Activated CD4-positive, alpha-beta T cell treated with anti-CD3 and anti-CD28 coated beads for 36 hours (primary cell): ENCODE results near the gene FAM174C. TPM values are rescaled to one million over a fixed set of nuclear protein-coding genes. Genes with fewer than 3 reads are reported as not detected.

ENCODE experiments used
- ATAC-seq: fragments of 200-7000 bp; cut with Tn5 transposase; one replicate; pipeline ENCODE4 v1.10.0; 2021; ENCODE audit warnings: mild to moderate bottlenecking, moderate library complexity
- CTCF ChIA-PET: fragments of 350-600 bp; sonication (Branson Sonifier 250); formaldehyde crosslinking; loops from one replicate; lab custom pipeline; 2021; ENCODE audit warnings: antibody characterized with exemption; lab: Charles Lee
- POLR2A ChIA-PET: fragments of 350-600 bp; sonication (Branson Sonifier 250); formaldehyde crosslinking; loops from one replicate; lab custom pipeline; 2021; ENCODE audit warnings: antibody characterized with exemption, inconsistent platforms; lab: Charles Lee
- DNase-seq: peaks from one replicate; pipeline ENCODE4 v3.0.0-alpha.2; 2020
- H3K27ac Mint-ChIP-seq: one replicate; pipeline ENCODE4 v1.8.0; 2021; ENCODE audit warnings: mixed read lengths
- H3K27me3 Mint-ChIP-seq: one replicate; pipeline ENCODE4 v1.8.0; 2021; ENCODE audit warnings: mixed read lengths
- H3K36me3 Mint-ChIP-seq: one replicate; pipeline ENCODE4 v1.8.0; 2021; ENCODE audit warnings: low read depth, mixed read lengths
- H3K4me1 Mint-ChIP-seq: one replicate; pipeline ENCODE4 v1.8.0; 2021; ENCODE audit warnings: mixed read lengths
- H3K4me3 Mint-ChIP-seq: one replicate; pipeline ENCODE4 v1.8.0; 2021; ENCODE audit warnings: mild to moderate bottlenecking, moderate library complexity, mixed read lengths
- H3K9me3 Mint-ChIP-seq: one replicate; pipeline ENCODE4 v1.8.0; 2021; ENCODE audit warnings: low read depth, mixed read lengths
- intact Hi-C, 2 experiments: fragments of 100-400 bp; cut with DNase I in 1 of 2; cut with micrococcal nuclease in 1 of 2; formaldehyde crosslinking; loops; one replicate each; pipeline versions ENCODE4 v1.14.2 to v1.15.1; 2022 to 2024; cut with DNase I, micrococcal nuclease
- total RNA-seq, 2 experiments: library from RNA; stranded (reverse); gene quantifications; one replicate each; pipeline ENCODE4 v1.2.3, GENCODE V29; 2021

The FAM174C gene
- total RNA-seq, 2 experiments from 2014 or later: 75.3 to 88.3 TPM

GRCh38 chr19:1263188-1263587, 12.1 kb upstream of the FAM174C start:
- H3K27ac Mint-ChIP-seq: no peak overlapping the region
- peaks cover 56% of the 10 kb centered on the region for H3K4me1 Mint-ChIP-seq
- H3K27me3 Mint-ChIP-seq: no peaks in the 10 kb centered on the region
- ChIA-PET POLR2A (interaction anchor here (2.0 kb wide), 1 partner anchor 19 kb away, joined by 5 read pairs; no protein-coding TSS in a partner anchor), CTCF (interaction anchor here (1.2 to 7.2 kb wide), 2 partner anchors 10 to 18 kb away, joined by 3 to 163 read pairs; no protein-coding TSS in a partner anchor)
- intact Hi-C loops: loop anchor here in 1 of 2 experiments (10.0 kb wide), 1 partner anchor 832 kb away; the partner anchor contains the start of genes IZUMO4 and MOB3A
- peak overlapping the region; percentile 47 for H3K4me3 Mint-ChIP-seq
- DNase-seq (no peak), ATAC-seq (no peak)
- H3K36me3 Mint-ChIP-seq: peaks cover 20% of the 10 kb centered on the region
- no peaks in the 10 kb centered on the region for H3K9me3 Mint-ChIP-seq

DNA sequence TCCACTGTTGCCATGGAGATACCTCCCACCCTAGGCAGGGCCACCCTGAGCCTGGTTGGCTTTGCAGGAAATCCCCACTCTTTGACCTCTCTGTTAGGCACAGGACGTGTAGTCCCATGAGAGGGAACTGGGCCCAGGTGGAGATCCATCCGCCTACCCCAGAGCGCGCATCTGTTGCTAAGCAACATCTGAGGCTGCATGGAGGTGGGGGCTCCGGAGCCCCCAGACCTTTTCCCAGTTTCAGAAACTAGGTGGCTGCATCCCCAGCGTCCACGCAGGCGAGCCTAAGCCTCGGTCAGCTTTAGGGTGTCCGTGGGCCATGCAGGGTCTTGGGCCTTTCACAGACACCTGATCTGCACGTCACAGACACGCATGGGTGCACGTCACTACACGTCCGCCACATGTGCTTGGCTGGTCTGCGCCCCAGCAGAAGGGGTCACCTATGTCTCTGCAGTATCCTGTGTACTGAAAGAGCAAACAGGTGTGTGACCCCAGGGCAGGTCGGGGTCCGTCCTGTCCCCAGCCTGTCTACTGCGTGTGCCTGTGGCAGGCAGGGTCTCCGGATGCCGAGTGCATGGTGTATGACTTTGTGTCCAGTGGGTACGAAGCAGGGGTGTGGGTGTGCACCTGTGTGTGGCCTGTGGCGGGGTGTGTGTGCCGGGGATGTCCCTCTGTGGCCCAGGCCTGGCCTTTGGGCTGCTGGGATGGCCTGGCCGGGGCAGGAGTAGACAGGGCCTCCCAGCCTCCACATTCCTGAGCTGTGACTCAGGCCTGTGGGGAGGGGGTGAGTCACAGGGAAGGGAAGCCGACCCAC, 10.3 kb upstream of the FAM174C start:
- peaks cover 12% of the 10 kb centered on the region for H3K36me3 Mint-ChIP-seq
- intact Hi-C loops: loop anchor here in 1 of 2 experiments (5.0 to 10.0 kb wide), 2 partner anchors 597 to 830 kb away; partner anchors contain the start of genes IZUMO4, KLF16 and MOB3A
- no peaks in the 10 kb centered on the region for H3K27me3 Mint-ChIP-seq
- no peaks in the 10 kb centered on the region for H3K9me3 Mint-ChIP-seq
- H3K4me3 Mint-ChIP-seq: peak overlapping the region; percentile 33
- H3K4me1 Mint-ChIP-seq: peaks cover 48% of the 10 kb centered on the region
- ChIA-PET POLR2A (interaction anchor here (0.6 to 2.0 kb wide), 3 partner anchors 21 to 152 kb away, joined by 3 to 36 read pairs (median 5); no protein-coding TSS in a partner anchor), CTCF (interaction anchor here (1.6 to 7.2 kb wide), 3 partner anchors 11 to 189 kb away, joined by 6 to 163 read pairs (median 18); no protein-coding TSS in a partner anchor)
- DNase-seq (no peak), ATAC-seq (no peak)
- H3K27ac Mint-ChIP-seq: peak overlapping the region; percentile 25

DNA sequence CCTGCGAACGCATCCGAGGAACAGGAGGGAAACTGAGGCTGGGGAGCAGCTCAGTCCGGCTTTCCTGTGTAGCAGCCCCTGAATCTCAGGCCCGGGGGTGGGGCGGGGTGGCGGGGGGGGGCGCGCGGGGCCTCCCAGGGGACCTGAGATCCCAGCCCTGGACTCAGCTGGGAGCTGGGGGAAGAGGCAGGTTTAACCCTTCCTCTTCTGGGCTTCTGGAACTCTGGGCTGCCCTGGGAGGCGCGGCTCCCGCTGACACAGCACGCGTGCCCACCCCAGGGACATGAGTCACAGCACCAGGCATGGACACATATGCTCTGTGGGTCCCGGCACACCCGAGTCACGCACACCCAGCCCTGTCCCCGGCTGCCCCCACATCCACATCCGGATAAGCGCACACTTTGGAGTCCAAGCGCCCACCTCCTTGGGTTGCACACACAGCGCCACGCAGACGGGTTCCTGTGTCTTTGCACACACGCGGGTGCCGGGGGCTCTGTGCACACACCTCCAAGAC, 9.7 kb upstream of the FAM174C start:
- peak; percentile 65 for DNase-seq
- ChIA-PET CTCF (interaction anchor here (1.0 to 7.2 kb wide), 5 partner anchors 12 to 189 kb away, joined by 3 to 163 read pairs (median 9); partner anchors contain the start of gene ATP5F1D), POLR2A (interaction anchor here (1.1 to 1.8 kb wide), 2 partner anchors 19 to 21 kb away, joined by 3 to 36 read pairs; no protein-coding TSS in a partner anchor)
- ATAC-seq: peak; percentile 1
- H3K9me3 Mint-ChIP-seq: no peaks in the 10 kb centered on the region
- peaks cover 53% of the 10 kb centered on the region for H3K4me1 Mint-ChIP-seq
- H3K27me3 Mint-ChIP-seq: no peaks in the 10 kb centered on the region
- H3K4me3 Mint-ChIP-seq: peak overlapping the region; percentile 17
- intact Hi-C loops: loop anchor here (1.0 to 10.0 kb wide), 5 partner anchors 16 to 829 kb away; partner anchors contain the start of genes IZUMO4 (in 1 of the 2), KLF16 (in 1 of the 2), MOB3A (in 1 of the 2) and POLR2E (in 1 of the 2)
- H3K27ac Mint-ChIP-seq: no peak overlapping the region
- peaks cover 19% of the 10 kb centered on the region for H3K36me3 Mint-ChIP-seq

DNA sequence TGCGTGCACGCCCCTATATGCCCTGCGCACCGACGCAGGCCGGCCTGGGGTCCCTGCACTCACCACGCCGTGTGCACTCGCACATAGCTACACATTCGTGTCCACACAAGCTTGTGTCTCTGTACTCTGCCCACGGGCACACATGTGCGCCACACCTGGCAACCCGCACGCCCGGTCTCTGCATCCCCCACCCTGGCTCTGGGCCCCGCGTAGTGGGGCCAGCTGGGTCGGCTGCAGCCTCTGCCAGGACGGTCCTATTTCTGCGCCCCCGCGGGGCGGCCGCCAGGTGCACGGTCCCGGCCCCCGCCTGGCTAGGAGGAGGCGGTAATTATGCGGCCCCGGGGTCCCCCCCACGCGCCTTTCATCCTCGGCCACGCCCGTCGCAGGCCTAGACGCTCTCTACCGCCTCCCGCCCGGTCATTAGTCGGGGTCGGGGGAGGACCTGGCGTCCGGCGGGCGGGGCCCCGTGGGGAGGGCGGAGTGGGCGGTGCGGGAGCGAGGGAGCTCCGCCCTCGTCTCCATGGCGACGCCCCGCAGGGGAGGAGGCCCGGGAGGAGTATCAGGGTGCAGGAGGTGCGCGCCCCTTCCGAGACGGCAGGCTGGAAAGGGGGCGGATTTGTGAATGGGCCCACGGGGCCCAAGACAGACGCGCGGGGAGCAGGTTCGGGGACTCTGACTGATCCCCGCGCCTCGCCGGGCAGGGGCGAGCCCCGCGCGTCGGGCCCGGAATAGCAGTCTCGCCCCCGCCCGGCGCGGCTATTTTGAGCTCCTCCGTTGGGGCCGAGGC, 9.0 kb upstream of the FAM174C start:
- intact Hi-C loops: loop anchor here (1.0 to 10.0 kb wide), 5 partner anchors 17 to 828 kb away; partner anchors contain the start of genes IZUMO4 (in 1 of the 2), KLF16 (in 1 of the 2), MOB3A (in 1 of the 2) and POLR2E (in 1 of the 2)
- Mint-ChIP-seq H3K27me3 (no peaks in the 10 kb centered on the region), H3K27ac (no peak overlapping the region), H3K4me3 (peak overlapping the region; percentile 38), H3K4me1 (peaks cover 58% of the 10 kb centered on the region), H3K9me3 (no peaks in the 10 kb centered on the region), H3K36me3 (peaks cover 24% of the 10 kb centered on the region)
- ATAC-seq (peak; percentile 30), DNase-seq (peak; percentile 91)
- ChIA-PET CTCF (interaction anchor here (0.6 to 7.2 kb wide), 9 partner anchors 9 to 190 kb away, joined by 3 to 163 read pairs (median 6); partner anchors contain the start of genes ATP5F1D and FAM174C), POLR2A (interaction anchor here (0.9 to 1.8 kb wide), 5 partner anchors 9 to 22 kb away, joined by 3 to 36 read pairs (median 4); partner anchors contain the start of gene FAM174C)

DNA sequence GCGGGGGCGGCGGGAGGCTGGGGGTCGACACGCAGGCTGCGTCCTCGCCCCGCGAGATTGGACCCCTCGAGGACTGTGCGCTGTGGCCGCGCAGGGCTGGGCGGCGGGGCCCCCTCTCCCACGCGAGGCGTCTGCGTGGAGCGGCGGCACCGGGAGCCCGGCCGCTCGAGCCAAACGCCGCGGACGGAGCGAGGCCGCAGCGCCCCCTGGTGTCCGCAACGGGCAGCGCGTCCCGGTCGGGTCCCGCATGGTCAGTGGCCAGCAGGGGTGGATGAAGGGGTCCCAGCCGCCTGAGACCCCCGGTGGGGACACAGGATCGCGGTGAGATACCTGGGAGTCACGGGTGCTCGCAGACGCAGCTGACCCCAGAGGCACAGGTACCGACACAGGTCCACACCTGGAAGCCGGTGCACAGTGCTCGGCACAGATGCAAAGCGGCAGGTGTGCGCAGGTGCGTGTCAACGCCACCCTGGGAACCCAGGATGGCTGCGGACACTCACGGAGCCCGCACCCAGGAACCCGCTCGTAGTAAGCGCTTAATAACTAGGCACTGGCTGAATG, 8.3 kb upstream of the FAM174C start:
- Mint-ChIP-seq H3K27me3 (no peaks in the 10 kb centered on the region), H3K36me3 (peaks cover 26% of the 10 kb centered on the region), H3K27ac (peak overlapping the region; percentile 55), H3K9me3 (no peaks in the 10 kb centered on the region), H3K4me3 (peak overlapping the region; percentile 45), H3K4me1 (peaks cover 58% of the 10 kb centered on the region)
- intact Hi-C loops: loop anchor here (1.0 to 10.0 kb wide), 5 partner anchors 18 to 828 kb away; partner anchors contain the start of genes IZUMO4 (in 1 of the 2), KLF16 (in 1 of the 2), MOB3A (in 1 of the 2) and POLR2E (in 1 of the 2)
- ATAC-seq: no peak
- peak; percentile 80 for DNase-seq
- POLR2A ChIA-PET: interaction anchor here (0.9 to 1.8 kb wide), 4 partner anchors 8 to 23 kb away, joined by 3 to 36 read pairs (median 4); partner anchors contain the start of gene FAM174C
- CTCF ChIA-PET: interaction anchor here (0.6 to 7.2 kb wide), 5 partner anchors 8 to 42 kb away, joined by 3 to 163 read pairs (median 9); partner anchors contain the start of genes ATP5F1D and FAM174C

- H3K4me3 Mint-ChIP-seq: peak overlapping the region; percentile 45
- H3K36me3 Mint-ChIP-seq: peaks cover 31% of the 10 kb centered on the region
- ATAC-seq: no peak
- H3K27me3 Mint-ChIP-seq: no peaks in the 10 kb centered on the region
- ChIA-PET POLR2A (no interaction called here), CTCF (interaction anchor here (0.7 to 7.2 kb wide), 5 partner anchors 14 to 168 kb away, joined by 3 to 163 read pairs (median 9); partner anchors contain the start of gene ATP5F1D)
- peak; percentile 54 for DNase-seq
- peaks cover 60% of the 10 kb centered on the region for H3K4me1 Mint-ChIP-seq
- intact Hi-C loops: loop anchor here in 1 of 2 experiments (1.0 to 10.0 kb wide), 5 partner anchors 23 to 827 kb away; partner anchors contain the start of genes GPX4, IZUMO4, KLF16 and MOB3A
- H3K9me3 Mint-ChIP-seq: no peaks in the 10 kb centered on the region
- H3K27ac Mint-ChIP-seq: peak overlapping the region; percentile 55
Observed at GRCh38 chr19:1267477-1268225, 7.7 kb upstream of the FAM174C start.

- Mint-ChIP-seq H3K9me3 (no peaks in the 10 kb centered on the region), H3K36me3 (peaks cover 39% of the 10 kb centered on the region), H3K4me3 (peak overlapping the region; percentile 67), H3K27me3 (no peaks in the 10 kb centered on the region), H3K27ac (peak overlapping the region; percentile 6), H3K4me1 (peaks cover 60% of the 10 kb centered on the region)
- CTCF ChIA-PET: interaction anchor here (0.7 to 7.2 kb wide), 9 partner anchors 9 to 177 kb away, joined by 3 to 163 read pairs (median 4); partner anchors contain the start of gene ATP5F1D
- DNase-seq (no peak), ATAC-seq (no peak)
- intact Hi-C loops: loop anchor here (1.0 to 10.0 kb wide), 10 partner anchors 8 to 826 kb away; partner anchors contain the start of genes DAZAP1 (in 1 of the 2), GPX4 (in 1 of the 2), IZUMO4 (in 1 of the 2) and KLF16 (in 1 of the 2)
- POLR2A ChIA-PET: interaction anchor here (0.6 to 1.7 kb wide), 40 partner anchors 8 to 822 kb away, joined by 3 to 59 read pairs (median 4); partner anchors contain the start of genes ABHD17A, ARHGAP45, ATP5F1D and CNN2
Observed at GRCh38 chr19:1268226-1269064, 6.9 kb upstream of the FAM174C start.

- peak; percentile 87 for ATAC-seq
- no peaks in the 10 kb centered on the region for H3K27me3 Mint-ChIP-seq
- no peaks in the 10 kb centered on the region for H3K9me3 Mint-ChIP-seq
- DNase-seq: peak; percentile 100
- H3K36me3 Mint-ChIP-seq: peaks cover 46% of the 10 kb centered on the region
- peak within 1 kb of the TSS; percentile 87 for H3K27ac Mint-ChIP-seq
- ChIA-PET CTCF (interaction anchor here (0.6 to 7.2 kb wide), 9 partner anchors 10 to 202 kb away, joined by 3 to 163 read pairs (median 4); partner anchors contain the start of genes ARHGAP45 and ATP5F1D), POLR2A (interaction anchor here (0.5 to 1.7 kb wide), 44 partner anchors 8 to 821 kb away, joined by 3 to 59 read pairs (median 4); partner anchors contain the start of genes ABHD17A, ARHGAP45, ATP5F1D and CNN2)
- intact Hi-C loops: loop anchor here (1.0 to 10.0 kb wide), 10 partner anchors 9 to 826 kb away; partner anchors contain the start of genes DAZAP1 (in 1 of the 2), GPX4 (in 1 of the 2), IZUMO4 (in 1 of the 2) and KLF16 (in 1 of the 2)
- peak within 1 kb of the TSS; percentile 84 for H3K4me3 Mint-ChIP-seq
- H3K4me1 Mint-ChIP-seq: peaks cover 66% of the 10 kb centered on the region
Observed at GRCh38 chr19:1269065-1269477, 6.3 kb upstream of the FAM174C start, which contains the start of gene CIRBP. CIRBP (plus strand) TSS chr19:1269332; CDS start chr19:1270934, 1,602 bp downstream.
